ENCODE results near the gene CNIH2. TPM values are rescaled to one million over a fixed set of nuclear protein-coding genes. Genes with fewer than 3 reads are reported as not detected.
A peak's percentile ranks its signal among the peaks of the same experiment; 100 is the strongest.
"Not testable (repeated sequence)": the region's sequence is repeated elsewhere in the genome, so short reads cannot be mapped to it uniquely, and the experiment has no call there.

Gene CNIH2
- total and polyA plus RNA-seq, 2 of the 8 experiments (the other 6 are each of a cell fraction or from before 2014, with no cell fraction given) = 12.5 to 15.8 TPM

GRCh38 chr11:66277064-66277463 is 911 bp upstream of the CNIH2 start:
- not testable (repeated sequence) for H3K9me3 ChIP-seq (ENCODE audit: insufficient read depth in 2 of 2, low read depth in 1 of 2, low read length in 1 of 2); H3K4ac ChIP-seq (replicated peaks; ENCODE audit: insufficient read length, low read depth, low read length); H3K23me2 ChIP-seq (ENCODE audit: low read depth, low read length); FAIRE-seq; H4K5ac ChIP-seq (ENCODE audit: insufficient read length, low read depth, low read length); H3K9ac ChIP-seq (replicated peaks in 1 of 4; ENCODE audit: extremely low read depth in 1 of 4, low read depth in 3 of 4, low read length in 3 of 4); H2BK15ac ChIP-seq (ENCODE audit: low read length); H3K56ac ChIP-seq (replicated peaks; ENCODE audit: insufficient read length, low read depth, low read length); H2BK12ac ChIP-seq (ENCODE audit: low read depth, low read length); DNase-seq (ENCODE audit: low read depth in 1 of 2, low spot score in 2 of 2); H3K23ac ChIP-seq (ENCODE audit: insufficient read length); H2AK5ac ChIP-seq (ENCODE audit: low read depth, low read length); H3K79me1 ChIP-seq (ENCODE audit: low read depth, low read length); H3K27ac ChIP-seq (ENCODE audit: low read depth, low read length); H4K91ac ChIP-seq (replicated peaks; ENCODE audit: insufficient read length, low read length); H4K8ac ChIP-seq (ENCODE audit: extremely low read depth, insufficient read depth, low read length); H3K27me3 ChIP-seq (replicated peaks in 1 of 4; ENCODE audit: control insufficient read depth in 3 of 4, extremely low read depth in 1 of 4, insufficient read depth in 3 of 4, low read length in 3 of 4); H2BK20ac ChIP-seq (ENCODE audit: low read length); H3K79me2 ChIP-seq (ENCODE audit: control insufficient read depth in 1 of 2, insufficient read depth in 2 of 2, low read length in 2 of 2); H3K18ac ChIP-seq (ENCODE audit: extremely low read depth, low read length); H2AFZ ChIP-seq (ENCODE audit: low read length); H2BK120ac ChIP-seq (replicated peaks; ENCODE audit: low read depth, low read length); H2BK5ac ChIP-seq (ENCODE audit: low read depth, low read length); H3K14ac ChIP-seq (ENCODE audit: insufficient read length)
- CTCF ChIA-PET (ENCODE audit: partially characterized antibody) = interaction anchor here (0.5 to 1.4 kb wide), 8 partner anchors 8 to 497 kb away, joined by 3 to 6 read pairs (median 4); partner anchors contain the start of genes AP5B1, CD248, RAB1B and YIF1A
- Histone ChIP-seq H4K20me1 (replicated peaks in 1 of 2; ENCODE audit: control insufficient read depth in 1 of 2, insufficient read depth in 2 of 2, low read length in 2 of 2) (peaks cover 4 to 19% of the 10 kb centered on the region in 2 experiments), H3K4me3 (ENCODE audit: extremely low read depth in 1 of 4, insufficient read depth in 2 of 4, low read depth in 3 of 4, low read length in 4 of 4) (peak overlapping the region in 1 of 4 experiments; percentile 68; a peak in 1 of 8 replicates), H3K36me3 (ENCODE audit: control insufficient read depth in 2 of 4, insufficient read depth in 4 of 4, low read length in 3 of 4) (peaks cover 4 to 30% (median 13%) of the 10 kb centered on the region in 4 experiments), H3K4me1 (replicated peaks in 1 of 4; ENCODE audit: control insufficient read depth in 3 of 4, insufficient read depth in 4 of 4, low read length in 3 of 4) (peaks cover 0 to 12% (median 6%) of the 10 kb centered on the region in 4 experiments; a peak in 5 of 7 replicates), H3K4me2 (ENCODE audit: insufficient read depth in 1 of 2, low read depth in 2 of 2, low read length in 2 of 2) (peak overlapping the region; percentile 73; a peak in 2 of 4 replicates)
- POLR2A ChIA-PET (ENCODE audit: partially characterized antibody) = interaction anchor here (0.9 to 7.9 kb wide), 9 partner anchors 8 to 36 kb away, joined by 3 to 125 read pairs (median 5); partner anchors contain the start of genes RAB1B and YIF1A
- 67% methylated on average over 3 of the region's 4 CpGs; no CpG with 5 or more reads in 1 of the 2 experiments for WGBS, 2 experiments (ENCODE audit: extremely low coverage in 1 of 2, insufficient coverage in 1 of 2, insufficient read length in 1 of 2, insufficient replicate concordance in 2 of 2, low coverage in 1 of 2, low lambda C conversion rate in 2 of 2, missing lambda C conversion rate in 1 of 2)

Data from H1 (cell line).